GM12865 (cell line): ENCODE data around the gene CBS.
"Not testable (repeated sequence)": the region's sequence is repeated elsewhere in the genome, so short reads cannot be mapped to it uniquely, and the experiment has no call there.

ENCODE experiments used
- DNase-seq: peaks from one replicate; pipeline ENCODE4 v3.0.0; 2010; ENCODE audit warnings: low read depth
- H3K4me3 ChIP-seq: 2 replicates; pipeline ENCODE4 v1.5.1; 2011; ENCODE audit warnings: mild to moderate bottlenecking, low read depth, low read length, control low read depth
- TF ChIP-seq, protein P1 (sequence below): IDR thresholded peaks from 2 replicates; pipeline ENCODE4 v1.5.1; 2011; ENCODE audit warnings: low read length, control low read depth, low read depth, inconsistent platforms; ENCODE audit not compliant: insufficient read depth; ENCODE audit errors: missing control alignments

CBS gene

DNA sequence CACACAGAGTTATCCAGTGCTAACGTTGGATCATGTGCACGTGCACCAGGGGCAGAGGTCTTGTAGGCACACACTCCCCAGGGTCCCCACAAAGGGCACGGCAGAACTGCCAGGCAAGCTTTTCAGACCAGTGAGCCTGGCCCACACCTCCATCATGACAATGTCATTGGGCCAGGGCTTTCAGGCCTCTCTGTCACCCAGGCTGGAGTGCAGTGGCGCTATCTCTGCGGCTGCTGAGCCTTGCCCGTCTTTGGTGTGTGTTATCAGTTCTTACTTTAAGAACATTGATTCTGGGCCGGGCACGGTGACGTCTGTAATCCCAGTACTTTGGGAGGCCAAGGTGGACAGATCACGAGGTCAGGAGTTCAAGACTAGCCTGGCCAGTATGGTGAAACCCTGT lies 57.1 kb downstream of the CBS start:
- TF ChIP-seq, protein P1, sequence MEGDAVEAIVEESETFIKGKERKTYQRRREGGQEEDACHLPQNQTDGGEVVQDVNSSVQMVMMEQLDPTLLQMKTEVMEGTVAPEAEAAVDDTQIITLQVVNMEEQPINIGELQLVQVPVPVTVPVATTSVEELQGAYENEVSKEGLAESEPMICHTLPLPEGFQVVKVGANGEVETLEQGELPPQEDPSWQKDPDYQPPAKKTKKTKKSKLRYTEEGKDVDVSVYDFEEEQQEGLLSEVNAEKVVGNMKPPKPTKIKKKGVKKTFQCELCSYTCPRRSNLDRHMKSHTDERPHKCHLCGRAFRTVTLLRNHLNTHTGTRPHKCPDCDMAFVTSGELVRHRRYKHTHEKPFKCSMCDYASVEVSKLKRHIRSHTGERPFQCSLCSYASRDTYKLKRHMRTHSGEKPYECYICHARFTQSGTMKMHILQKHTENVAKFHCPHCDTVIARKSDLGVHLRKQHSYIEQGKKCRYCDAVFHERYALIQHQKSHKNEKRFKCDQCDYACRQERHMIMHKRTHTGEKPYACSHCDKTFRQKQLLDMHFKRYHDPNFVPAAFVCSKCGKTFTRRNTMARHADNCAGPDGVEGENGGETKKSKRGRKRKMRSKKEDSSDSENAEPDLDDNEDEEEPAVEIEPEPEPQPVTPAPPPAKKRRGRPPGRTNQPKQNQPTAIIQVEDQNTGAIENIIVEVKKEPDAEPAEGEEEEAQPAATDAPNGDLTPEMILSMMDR = no peak
- DNase-seq = no peak
- H3K4me3 ChIP-seq = no peak overlapping the region

DNA sequence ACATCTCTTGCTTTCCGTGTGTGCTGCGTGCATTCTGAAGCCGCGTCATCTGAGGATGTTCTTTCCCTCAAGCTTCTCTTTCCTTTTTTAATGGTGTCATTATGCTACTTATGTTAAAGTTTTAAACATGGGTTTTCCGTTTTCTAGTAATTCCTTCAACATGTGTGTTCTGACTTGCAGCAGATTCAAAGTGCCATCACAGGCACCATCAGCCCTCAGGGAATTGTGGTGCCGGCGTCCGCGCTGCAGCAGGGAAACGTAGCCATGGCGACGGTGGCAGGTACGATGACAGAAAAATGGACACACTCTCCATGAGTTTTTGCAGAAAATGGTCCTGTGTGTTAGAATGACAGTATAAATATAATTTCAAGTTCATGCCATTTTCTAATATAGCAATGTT lies 58.9 kb downstream of the CBS start:
- TF ChIP-seq, protein P1 = no peak
- H3K4me3 ChIP-seq = no peak overlapping the region
- DNase-seq = no peak

DNA sequence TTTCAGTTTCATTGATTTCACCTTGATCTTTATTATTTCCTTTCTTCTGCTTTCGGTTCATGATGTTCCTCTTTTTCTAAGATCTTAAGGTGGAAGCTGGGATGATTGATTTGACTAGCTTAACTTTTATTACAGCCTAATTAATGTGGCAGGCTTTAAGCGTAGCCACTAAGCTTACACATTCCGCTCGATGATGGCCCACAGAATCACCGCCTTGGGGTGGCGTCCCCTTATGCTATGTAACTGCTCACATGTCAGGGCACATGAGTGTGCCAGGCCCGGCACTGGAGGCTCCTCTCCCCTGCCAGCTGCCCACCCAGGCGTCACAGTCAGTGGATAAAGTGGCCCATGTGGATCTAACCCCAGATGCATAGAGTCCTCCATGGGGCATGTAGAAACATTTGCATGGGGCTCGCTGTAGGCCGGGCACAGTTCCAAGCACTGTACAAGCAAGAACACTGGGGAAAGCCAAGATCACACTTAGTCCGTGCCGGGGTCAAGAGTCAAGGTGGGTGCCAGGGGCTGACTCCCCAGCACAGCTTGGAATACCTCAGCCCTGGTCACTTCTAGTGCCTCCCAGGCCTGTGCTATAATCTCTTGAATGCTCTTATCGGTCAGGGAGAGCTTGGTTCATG lies 59.6 kb downstream of the CBS start:
- peak; percentile 7 for DNase-seq
- H3K4me3 ChIP-seq = no peak overlapping the region
- TF ChIP-seq, protein P1 = no peak

DNA sequence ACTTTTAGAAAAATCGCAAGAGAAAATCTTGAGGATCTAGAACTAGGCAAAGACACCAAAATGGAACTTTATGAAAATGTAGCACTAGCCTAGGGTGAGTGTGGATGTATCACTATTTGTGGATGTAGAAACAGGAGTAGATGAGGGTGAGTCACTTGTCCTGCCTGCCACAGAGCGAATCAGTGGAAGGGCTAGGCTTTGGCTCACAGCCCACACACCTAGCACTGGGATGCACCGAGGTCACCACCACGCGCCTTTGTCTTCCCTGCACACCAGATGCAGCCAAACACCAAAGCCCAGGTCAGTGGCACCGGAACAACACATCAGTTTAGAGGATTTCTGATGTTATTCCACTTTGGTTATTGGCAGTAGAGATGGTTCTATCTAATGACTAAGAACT lies 63.0 kb downstream of the CBS start:
- TF ChIP-seq, protein P1 = no peak
- no peak for DNase-seq
- no peak overlapping the region for H3K4me3 ChIP-seq

DNA sequence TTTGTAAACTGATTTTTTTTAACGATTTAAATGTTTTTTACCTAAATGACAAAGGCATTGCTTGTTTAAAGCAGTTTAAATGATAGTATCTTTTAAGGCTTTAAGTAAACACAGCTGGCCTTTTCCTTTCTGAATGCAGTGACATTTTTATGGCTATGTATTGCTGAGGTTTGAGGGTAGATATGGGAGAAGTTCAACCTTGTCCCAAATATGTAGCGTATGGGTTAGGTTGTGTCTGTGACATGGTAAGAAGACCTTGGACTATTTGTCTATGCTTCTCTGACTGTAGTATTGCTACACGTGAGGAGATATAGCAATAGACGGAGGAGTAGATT lies 68.8 kb downstream of the CBS start:
- no peak overlapping the region for H3K4me3 ChIP-seq
- DNase-seq = no peak
- TF ChIP-seq, protein P1 = no peak

DNA sequence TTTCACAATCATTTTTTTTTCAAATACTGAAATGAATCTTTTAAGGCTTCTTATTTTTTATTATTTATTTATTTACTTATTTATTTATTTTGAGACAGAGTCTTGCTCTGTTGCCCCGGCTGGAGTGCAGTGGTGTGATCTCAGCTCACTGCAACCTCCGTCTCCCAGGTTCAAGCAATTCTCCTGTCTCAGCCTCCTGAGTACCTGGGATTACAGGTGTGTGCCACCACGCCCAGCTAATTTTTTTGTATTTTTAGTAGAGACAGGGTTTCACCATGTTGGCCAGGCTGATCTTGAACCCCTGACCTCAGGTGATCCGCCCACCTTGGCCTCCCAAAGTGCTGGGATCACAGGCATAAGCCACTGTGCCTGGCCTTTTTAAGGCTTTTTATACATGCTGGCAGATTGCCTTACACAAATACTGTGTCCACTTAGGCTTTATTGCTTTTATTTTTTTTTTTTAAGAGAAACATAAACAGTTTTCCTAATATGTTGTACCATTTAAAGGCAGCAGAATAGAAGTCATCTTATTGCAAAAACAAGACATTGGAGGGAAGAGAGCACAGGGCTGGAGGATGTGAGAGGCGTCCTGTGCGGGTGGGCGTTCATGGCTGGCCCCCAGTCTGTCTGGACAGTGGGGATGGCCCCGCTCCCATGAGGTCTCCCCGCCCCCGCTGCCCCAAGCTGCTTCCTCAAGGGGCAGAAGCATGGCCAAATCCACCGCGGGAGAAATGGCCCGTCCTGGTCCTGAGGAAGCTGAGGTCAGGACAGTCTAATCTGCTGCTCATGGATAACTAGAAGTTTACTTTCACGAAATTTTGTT lies 69.4 kb downstream of the CBS start:
- H3K4me3 ChIP-seq, DNase-seq: not testable (repeated sequence)

DNA sequence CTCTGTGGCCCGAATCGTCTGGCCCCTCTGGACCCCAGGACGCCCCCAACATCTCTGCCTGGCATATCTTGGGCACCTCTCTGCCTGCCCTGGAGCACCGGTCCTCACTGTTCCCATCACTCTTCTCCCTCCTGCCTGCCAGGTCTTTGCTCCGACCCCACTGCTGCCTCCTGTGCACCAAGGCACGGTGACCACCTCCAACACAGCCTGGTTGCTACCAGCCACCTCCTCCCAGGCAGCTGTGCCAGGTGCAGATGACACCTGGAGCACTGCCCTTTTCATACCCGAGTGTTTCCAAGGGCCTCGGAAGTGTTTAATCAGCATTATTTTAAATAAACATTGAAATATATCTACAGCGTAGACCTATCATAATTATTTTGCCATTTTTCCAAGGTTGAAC lies 70.0 kb downstream of the CBS start:
- TF ChIP-seq, protein P1 = no peak
- DNase-seq = no peak
- H3K4me3 ChIP-seq = no peak overlapping the region
